ENCODE results near the gene L3MBTL3.

Gene L3MBTL3

DNA sequence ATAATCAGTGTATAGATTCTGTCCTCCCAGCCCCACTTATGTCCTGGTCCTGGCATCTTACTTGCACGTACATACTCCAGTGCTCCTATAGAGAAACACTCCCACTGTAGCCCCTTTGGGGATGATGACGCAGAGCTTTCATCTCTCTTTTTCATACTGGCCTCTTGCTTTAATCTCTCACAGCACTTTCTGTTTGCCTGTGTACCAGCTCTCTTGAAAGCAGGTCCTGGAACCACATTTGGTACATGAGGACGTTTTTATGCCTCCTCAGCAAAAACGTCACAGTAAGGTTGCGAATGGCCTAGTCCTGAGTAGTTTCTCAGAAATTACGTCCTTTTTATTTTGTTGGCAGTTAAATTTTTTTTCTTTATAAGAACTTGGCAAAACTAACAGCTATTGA, 10.8 kb downstream of the L3MBTL3 start:
- DNase-seq, result peak in 1 of 2 experiments; percentile 23

DNA sequence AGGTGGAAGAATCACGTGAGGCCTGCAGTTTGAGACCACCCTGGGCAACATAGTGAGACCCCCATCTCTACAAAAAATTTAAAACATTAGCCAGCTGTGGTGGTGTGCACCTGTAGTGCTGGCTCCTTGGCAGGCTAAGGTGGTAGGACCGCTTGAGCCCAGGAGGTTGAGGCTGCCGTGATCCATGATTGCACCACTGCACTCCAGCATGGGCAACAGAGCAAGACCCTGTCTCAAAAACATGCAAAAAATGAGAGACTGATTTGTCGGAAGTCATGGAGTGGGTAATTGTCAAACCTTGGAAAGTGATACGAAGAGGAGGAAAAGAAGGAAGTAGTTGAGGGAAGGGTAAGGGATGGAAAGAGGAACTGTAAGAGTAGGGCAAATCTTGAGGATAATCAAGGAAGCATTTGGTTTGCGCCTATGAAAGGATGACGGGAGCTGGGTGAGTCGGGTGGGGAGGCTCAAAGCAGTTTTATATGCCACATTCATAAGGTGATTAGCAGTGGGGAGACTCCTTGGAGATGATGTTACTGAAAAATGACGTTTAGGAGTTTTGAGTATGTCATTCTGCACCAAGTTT, 14.5 kb downstream of the L3MBTL3 start:
- DNase-seq, result no peak

DNA sequence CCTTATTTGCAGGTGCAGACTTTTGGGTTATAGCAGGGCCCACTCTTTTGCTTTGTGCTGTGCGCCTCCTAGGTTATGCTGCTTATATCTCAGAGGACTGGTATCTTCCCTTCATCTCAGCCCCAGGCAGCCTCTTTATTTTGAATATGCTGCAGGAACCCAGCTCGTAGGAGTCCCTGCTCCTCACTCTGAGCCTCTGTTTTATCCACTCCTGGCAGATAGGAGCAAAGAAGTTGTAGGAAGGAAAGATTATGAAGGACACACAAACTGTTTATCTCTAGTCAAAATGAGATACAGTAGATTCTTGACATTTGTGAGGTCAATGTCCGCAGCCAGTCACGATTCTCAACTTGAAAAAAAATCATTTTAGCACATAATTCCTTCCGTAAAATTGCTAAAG, 15.6 kb downstream of the L3MBTL3 start:
- DNase-seq, result no peak

DNA sequence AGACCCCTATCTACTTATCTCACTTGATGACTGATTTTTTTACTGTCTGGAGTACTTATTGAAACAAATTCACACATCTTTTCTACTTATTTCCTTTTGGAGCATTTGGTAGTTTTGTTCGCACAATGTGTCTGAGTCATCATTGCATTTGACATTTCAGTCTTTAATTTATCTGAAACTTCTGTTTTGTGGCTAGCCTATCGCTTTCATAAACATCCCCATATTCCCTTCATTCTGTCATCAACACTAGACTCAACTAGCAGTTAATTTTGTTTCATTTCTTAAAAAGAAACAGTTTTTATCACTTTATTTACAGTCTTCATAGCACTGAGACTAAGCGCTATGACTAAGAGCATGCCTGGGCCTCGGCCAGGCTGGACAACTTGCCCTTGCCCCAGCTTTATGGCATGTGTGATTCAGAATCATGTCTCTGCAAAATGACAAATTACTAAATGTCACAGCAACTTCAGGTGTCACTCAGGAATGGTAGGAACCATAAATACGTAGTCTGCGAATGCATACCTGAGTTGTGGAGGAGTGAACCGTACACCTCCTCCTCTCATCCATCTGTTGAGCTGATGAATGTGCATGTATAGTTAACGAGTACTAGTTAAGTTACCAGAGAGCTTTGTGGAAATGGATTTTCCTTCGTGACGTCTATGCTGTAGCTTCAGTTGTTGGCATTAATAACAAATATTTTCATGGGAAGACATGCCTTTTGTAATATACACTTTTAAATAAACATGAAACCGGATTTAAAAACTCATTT, 16.2 kb downstream of the L3MBTL3 start:
- DNase-seq, result peak in 1 of 2 experiments; percentile 22

DNA sequence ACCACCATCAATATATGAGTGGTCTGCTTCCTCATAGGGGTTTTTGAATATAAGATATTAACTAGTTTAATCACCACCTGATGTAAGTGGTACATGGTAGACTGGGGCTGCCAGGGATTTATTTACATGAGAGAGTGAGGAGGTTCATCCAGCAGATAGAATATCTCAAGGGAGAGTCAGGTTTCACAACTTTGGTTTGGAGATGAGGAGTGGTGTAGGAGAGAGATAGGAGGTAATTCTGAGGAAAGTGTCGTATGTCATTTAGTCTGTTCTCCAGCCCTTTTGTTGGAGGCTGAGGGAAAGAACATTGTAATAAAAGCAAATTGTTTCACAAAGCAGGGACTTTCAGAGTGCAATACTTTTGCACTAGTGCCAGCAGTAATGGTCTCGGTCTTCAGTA, 16.8 kb downstream of the L3MBTL3 start:
- DNase-seq, result no peak

DNA sequence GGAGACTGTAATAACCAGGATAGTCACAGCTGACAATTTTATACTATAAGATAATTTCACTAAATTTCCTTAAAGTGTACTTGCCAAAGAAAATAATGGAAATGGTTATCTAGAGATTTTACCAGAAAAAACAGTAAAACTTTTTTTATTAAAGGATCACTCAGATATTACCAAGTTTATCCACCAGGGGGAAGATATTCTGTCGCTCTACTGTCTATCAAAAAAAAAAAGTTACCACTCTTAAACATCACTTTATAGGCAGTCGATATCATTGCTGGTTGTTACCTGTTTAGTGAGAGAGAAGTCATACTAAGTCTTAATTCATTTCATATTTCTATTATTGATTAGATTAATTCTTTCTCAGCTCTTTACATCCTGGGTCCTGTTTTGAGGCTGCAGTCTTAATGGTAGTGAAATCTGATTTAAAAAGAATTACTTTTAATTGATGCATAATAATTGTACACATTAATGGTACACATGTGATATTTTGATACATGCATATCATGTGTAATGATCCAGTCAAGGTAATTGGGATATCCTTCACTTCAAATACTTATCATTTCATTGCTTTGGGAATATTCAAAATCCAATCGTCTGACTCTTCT, 18.9 kb downstream of the L3MBTL3 start:
- DNase-seq, result no peak

DNA sequence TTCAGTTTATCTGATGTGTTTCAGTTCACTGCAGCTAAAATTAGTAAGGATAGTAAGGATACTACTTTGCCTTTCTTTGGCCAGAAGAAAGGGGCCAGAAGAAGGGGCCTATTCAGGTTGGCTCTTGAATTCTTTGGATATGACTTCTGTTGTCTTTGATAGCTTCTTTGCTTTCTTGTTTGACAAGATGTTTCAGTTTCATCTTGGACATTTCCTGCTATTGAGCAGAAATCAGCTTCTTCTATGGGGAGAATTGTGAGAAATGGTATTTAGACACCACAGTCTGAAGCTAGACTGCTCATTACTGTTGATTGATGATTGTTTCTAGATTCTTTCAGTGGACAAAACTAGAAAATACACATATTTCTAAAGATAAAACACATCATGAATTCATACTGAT, 23.2 kb downstream of the L3MBTL3 start:
- no peak for DNase-seq

DNA sequence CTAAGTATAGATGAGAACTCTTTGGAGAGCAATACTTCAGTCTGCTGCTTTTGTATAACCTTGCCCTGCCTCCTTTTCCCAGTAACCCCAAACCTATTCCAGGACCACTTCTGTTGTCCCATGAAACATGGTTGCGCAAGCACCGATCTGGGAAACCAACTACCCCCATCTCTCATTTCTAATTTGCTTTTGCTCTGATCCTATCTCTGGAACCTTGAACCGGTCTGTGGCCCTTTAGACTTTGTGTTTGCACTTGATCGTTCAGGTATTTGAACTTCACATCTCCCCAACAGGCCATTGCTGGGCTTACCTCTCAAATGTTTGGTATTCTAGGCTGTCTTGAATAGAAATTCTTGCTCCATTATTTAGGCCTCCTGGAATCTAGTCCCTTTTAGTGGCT, 25.0 kb downstream of the L3MBTL3 start:
- no peak for DNase-seq

DNA sequence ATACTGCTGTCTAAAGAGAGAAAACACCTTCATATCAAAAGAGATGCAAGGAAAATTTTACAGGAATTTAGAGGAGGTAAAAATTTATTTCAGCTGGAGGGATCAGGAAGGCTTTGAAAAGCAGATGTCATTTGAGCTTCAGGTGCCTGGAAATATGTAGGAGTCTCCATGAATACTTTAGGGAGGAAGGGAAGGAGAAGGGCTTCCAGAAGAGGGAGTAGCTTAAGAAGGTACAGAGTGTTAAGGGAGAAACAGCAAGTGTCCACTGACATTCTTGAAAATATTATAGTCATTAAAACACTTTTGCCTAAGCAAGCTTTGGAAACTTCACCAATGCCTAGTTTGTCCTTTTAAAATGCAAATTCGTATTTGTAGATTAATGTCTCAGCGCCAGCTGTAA, 27.2 kb downstream of the L3MBTL3 start:
- DNase-seq, result no peak

DNA sequence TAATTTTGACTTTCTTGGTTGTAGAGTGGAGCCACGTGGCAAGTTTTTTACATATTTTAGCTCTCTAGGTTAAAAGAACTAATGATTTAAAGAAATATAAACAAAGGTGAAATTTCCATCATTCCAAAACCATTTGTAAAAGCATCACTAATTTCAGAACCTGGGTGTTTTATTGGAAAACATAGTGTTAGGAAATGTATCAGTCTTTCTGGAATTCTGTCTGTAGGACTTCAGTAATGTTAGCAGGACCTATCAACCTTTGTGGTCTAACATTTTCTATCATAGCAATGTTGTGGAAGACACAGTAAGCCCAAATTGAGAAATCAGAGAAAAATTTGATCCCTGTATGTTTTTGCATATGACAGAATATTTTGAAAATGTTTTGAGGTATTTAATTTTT, 28.3 kb downstream of the L3MBTL3 start:
- no peak for DNase-seq

DNA sequence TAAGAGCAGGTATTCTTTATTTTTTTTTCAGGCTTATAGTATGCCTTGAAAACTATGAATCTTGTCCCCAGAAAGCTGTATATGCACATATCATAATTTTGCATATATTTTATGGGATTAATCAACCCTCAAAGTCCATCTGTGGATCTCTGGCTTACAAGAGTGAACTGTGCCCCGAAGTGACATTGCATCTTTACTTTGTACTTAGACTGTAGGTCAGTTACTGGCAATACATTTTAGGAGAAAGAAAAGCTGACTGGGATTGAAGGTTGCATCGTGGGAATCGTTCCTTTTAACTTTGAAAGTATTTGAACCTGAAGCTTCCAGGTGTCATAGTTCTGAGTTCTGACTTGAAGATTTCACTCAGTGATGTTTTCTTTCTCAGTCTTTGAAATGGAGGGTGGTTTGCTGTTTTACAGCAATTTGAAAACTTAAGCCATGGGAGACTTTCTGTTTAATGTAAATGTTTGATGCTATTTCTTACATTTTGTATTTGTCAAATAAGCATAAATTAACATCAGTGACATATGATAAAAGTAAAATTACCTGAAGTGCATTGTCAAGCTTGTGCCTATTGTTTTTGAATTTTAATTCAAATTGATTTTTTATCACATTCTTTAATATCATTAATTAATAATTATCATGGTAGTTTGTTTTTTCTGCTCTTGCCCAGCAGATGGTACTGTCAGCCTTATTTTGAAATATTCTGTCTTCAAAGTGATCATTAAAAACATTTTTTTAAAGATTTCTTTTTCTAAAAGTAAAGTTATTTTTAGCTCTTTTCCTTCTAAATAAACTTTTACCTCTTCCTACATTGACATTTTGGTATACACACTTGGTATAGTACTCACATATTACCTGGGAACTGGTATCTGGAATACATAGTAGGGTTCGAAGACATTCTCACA, 29.0 kb downstream of the L3MBTL3 start:
- no peak for DNase-seq

DNA sequence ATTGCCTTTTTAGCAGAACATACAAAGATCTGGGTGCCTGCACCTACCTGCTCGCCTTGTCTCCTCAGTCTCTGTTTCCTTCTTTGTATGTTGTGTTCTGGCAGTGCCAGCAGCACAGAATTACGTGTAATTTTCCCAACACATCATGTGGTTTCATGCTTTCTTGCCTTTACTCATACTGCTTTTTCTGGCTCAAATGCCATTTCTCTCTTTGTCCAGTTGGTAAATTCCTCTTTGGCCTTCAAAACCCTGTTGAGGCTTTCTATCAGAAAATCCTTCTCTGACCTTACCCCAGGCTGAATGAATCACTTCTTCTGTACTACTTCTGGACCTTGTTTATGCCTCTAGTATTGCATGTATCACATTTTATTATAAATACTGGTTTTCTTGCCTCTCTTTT, 31.8 kb downstream of the L3MBTL3 start:
- no peak for DNase-seq

DNA sequence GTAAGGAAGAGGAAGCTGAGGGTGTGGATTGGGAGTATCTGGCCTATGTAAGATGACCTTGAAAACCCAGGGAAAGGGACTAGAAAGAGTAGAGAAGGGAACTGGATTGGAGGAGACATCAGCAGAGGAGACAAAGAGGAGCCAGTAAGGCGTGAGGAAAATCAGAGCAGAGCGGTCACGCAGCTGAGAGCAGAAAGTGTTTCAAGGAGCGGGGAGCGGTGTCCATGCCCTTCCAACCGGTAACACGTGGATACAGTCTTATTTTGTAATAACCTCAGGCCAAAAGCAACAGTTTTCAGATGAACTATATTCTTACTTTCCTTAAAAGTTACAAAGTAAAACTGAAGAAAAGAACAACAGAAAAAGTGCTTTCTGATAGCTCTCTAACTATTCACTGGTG, 36.3 kb downstream of the L3MBTL3 start:
- no peak for DNase-seq

DNA sequence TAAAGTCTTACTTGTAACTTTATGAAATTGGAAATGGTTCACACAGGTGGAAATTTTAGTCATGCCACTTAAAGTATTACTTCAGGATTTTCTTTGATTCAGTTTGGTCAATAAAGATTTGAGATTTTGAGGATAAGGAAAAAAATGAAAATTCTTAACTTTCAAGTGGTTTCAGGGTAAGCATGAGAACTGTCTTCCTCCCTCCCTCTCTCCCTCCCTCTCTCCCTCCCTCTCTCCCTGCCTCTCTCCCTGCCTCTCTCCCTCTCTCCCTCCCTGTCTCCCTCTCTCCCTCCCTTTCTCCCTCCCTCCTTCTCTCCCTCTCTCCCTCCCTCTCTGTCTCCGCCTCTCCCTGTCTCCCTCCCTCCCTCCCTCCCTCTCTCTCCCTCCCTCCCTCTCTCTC, 36.9 kb downstream of the L3MBTL3 start:
- no peak for DNase-seq

DNA sequence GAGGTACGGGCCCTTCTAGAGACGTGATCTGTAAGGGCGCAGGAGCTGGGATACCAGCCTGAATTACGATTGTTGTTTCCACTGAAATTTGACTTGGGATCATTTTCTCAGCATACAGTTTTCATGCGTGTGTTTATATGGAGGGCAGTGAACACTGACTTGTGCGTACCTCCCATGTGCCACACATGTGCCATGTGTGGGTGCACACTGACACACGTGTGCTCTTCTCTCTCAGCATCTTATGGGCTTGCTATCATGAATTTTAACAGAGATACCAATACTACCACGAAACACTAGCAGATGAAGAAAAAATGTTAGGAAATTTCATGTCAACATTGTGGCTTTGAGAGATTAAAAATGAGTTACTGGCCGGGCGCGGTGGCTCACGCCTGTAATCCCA, 39.1 kb downstream of the L3MBTL3 start:
- no peak for DNase-seq

DNA sequence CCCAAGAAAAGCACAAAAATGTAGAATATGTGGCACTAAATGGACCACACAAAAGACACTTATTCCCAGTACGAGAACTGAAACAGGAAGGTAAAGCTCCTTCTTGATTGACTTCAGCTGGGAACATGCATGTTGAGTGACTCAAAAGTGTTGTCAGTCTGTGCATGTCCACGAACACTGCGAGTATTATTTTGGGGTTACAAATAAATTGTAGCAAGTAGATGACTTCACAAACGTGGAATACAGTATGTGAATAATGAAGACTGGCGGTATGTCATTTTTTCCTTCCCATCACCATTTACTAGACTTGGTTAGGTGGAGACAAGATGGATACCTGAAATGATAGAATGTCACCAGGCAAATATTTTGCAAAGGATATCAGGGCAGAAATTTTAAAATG, 45.4 kb downstream of the L3MBTL3 start:
- no peak for DNase-seq

DNA sequence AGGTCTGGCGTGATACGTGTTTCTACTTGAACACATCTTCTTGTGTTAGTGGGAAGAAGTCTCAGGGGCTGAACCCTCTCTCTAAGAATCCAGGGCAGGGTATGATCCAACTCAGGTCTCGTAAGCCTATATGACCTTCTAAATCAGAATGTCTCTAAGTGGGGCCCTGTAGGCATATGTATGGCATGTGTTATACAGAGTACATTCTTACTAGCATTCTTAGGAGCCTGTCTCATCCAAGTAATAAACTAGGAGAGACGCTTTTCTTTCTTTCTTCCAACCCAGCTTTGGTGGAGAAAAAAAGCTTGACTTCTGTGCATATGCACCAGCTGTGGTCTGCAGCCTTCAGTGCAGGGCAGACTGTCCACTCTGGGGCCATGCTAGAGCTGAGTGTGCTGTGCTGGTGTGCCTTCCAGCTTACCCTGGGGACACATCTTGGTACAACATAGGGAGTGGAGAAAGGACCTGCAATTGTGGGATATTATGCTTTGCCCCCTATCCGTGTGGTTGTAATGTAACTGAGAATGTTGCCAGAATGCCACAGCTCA, 47.3 kb downstream of the L3MBTL3 start:
- DNase-seq, result no peak

DNA sequence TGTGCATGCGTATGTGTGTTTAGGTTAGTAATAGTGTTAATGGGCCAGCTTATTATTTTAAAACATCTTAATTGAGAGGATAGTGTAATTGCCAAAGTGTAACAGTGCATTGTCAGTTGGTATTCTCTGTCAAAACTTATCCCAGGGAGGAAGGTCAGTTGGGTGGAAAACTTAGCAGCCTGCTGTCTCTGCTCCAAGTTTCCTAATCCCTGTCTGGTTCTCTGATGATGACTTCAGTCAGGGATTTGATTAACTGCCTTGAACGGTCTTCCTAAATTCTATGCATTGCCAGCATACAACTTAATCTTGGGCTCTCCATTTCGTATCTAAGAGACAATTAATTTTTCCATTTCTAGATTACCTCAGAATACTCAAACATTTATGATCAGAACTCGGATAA, 51.1 kb downstream of the L3MBTL3 start:
- no peak for DNase-seq

DNA sequence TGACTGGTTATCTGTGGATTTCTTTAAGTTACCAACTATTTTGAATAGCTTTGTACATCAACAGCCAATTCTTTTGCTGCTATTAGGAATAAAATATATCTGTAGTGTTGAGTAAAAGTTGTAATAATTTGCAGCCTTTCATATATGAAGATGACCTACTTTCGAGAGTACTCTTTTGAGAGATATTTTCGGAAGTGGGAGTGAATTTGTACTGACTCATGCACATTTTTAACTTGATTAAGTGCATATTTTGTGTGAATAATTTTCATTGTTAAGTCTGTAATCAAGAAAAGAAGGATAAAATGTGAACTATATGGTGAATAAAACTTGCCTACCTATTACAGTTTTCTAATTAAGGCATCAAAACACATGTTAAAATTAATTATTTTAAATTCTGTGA, 51.9 kb downstream of the L3MBTL3 start:
- DNase-seq, result no peak

DNA sequence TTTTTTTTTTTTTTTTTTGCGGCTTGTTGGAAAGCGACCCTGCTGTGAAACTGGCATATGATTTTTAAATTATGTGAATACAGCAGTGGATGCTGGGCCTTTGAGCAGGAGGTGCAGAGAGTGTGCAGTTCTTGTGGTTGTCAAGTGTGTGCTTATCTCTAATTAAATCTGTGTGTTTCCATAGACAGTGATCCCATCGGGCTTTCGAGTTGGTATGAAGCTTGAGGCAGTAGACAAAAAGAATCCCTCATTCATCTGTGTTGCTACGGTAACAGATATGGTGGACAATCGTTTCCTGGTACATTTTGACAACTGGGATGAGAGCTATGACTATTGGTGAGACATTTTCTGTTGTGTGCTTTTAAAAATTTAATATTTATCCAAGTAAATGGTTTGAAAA, 52.4 kb downstream of the L3MBTL3 start:
- no peak for DNase-seq

DNA sequence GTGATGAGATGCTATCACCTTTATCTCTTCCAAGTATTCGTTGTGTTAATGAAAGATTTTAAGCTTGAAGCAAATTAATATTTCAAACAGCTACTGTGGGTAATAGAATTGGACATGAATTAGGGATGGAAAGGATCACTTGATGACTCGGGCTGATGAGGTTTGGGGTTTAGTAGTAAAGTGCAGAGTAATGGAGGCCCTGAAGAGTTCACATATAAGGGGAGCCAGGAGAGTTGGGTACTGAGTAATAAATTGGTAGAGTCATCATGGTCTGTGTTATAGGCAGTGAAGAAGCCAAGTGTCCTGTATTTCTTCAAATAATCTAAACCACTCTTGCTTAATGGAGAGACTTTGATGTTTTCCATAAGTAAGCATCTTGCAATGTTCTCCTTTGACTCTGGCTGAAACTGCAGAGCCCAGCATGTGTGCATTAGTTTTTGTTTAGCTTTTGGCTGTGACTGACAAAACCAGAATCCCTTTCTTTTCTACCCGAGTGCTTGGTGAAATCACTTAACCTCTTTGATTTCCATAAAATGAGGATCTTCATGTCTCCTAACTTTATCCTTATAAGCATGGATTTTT, 57.6 kb downstream of the L3MBTL3 start:
- DNase-seq, result no peak

DNA sequence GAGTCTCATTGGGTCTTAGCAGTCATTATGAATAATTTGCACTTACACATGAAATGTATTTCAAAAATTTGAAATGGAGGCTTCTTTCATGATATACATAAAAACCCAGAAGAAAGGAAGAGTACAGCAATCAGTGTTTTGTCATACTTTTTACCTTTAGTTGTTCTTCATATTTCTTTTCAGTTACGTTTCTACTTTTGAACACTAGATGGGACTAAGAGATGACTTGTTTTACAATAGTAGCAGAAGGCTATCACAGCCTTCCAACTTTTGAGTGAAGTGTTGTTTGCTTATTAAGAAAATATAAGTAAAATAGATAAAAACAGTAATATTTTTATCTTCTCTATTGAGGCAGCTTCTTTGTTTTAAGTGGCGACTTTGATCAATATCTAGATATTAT, 58.1 kb downstream of the L3MBTL3 start:
- DNase-seq, result no peak

DNA sequence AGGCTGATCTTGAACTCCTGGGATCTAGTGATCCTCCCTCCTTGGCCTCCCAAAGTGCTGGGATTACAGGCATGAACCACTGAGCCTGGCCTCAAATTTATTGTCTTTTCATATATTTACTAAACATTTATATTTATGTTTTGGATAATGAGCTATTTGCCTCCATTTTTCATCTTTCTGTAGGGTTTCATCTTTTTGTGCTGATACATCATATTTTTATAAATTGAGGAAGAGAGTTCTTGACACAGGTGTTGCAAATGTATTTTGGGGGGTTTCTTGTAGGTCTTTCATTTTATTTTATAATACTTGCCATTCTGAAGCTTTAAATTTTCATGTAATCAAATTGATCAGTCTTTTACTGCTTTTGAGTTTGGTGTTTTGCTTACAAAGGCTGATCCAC, 72.4 kb downstream of the L3MBTL3 start:
- no peak for DNase-seq

All from activated CD4-positive, alpha-beta T cell treated with anti-CD3 and anti-CD28 coated beads, Interleukin-2, amount 50 U/mL, for 48 hours (primary cell).